EH (cell line): ENCODE measurements around the gene DNAAF9.

Source experiments
- DNase-seq: peaks from one replicate; pipeline ENCODE4 v3.0.0-alpha.2; 2015; ENCODE audit warnings: low read depth

DNAAF9 gene

DNA sequence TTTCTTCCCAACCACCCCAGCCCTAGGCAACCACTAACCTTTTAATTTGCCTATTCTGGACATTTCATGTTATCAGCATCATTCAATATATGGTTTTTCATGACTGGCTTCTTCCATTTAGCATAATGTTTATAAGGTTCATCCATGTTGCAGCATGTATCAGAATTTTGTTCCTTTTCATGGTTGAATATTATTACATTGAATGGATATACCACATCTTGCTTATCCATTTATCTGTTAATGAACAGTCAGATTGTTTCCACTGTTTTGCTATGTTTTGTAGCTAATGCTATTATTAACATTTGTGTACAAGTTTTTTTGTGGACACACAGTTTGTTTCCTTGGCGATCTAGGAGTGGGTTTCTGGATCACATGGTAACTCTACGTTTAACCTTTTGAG is 3.0 kb upstream of the DNAAF9 start:
- no peak for DNase-seq

DNA sequence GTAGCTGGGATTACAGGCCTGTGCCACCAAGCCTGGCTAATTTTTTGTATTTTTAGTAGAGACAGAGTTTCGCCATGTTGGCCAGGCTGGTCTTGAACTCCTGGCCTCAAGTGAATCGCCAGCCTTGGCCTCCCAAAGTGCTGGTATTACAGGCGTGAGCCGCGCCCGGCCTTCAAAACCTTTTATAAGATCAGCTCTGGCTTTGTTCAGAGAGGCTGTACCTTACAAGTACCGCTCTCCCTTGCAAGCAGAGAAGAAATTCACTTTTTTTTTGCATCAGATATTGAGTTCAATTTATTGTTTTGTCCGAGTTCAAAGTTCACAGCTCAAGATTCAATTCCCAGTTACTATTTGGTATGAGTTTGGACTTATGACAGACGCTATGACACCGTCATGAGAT is 1.9 kb upstream of the DNAAF9 start:
- no peak for DNase-seq

DNA sequence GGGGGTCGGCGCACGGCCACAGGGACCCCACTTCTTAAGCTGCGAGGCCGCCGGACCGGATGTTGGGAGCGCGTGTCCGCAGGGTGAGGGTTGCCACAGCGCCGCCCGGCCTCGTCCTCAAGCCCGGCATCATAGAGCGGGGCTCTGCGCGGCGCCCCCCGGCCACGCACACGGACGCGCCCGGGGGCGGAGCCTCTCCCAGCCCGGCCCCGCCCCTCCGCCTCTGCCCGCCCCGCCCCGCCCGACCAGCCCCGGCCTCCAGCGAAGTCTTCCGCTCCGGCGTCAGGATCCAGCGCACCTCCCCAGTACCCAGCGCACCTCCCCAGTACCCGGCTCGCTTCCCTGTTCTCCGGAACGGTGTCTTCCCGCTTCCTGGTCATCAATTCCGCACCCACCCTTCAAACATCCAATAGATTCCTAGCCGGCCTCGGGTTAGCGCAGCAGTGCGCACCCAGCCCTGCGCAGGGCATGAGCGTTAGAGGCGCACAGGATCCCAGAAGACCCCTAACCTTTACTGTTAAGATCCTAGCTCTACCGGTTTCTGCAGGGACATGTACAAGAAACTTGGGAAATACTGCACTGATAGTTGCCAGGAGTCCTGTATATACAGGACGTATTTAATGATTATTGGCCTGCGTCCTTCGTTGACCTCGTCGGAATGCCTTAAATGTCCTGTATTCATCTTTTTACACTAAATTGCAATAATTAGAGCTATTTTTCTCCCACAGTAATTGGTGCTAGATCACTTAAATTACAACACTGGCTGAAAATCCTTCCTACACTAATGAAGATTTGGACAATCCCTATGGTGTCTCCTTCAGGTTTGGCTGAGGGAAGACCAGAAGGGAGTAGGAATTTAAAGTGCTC is 535 bp upstream of the DNAAF9 start:
- peak; percentile 83 for DNase-seq

DNA sequence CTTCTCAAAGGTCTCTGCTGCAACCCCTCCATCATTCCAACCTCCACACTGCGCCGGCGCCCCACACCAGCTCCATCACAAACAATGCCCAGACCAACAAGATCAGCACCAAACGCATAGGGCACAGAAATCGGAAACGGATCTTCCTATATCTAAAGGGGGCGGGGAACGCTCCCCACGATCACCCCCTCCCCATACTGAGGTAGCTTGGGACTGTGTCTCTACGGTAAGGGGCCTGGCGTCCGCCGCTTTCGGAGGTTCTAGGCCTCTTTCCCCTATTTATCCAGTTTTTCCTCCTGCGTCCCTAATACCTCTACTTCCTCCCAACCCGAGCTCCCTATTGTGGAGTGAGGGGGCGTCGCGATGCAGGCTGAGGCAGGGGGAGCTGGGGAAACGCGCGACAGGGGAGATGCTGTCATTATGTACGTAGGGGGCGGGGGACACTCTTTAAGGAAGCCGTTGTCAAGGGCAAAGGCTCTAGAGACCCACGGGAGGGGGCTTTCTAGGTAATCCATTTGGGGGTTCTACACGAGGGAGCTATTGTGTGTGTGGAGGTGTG is 909 bp downstream of the DNAAF9 start:
- DNase-seq = peak; percentile 20

DNA sequence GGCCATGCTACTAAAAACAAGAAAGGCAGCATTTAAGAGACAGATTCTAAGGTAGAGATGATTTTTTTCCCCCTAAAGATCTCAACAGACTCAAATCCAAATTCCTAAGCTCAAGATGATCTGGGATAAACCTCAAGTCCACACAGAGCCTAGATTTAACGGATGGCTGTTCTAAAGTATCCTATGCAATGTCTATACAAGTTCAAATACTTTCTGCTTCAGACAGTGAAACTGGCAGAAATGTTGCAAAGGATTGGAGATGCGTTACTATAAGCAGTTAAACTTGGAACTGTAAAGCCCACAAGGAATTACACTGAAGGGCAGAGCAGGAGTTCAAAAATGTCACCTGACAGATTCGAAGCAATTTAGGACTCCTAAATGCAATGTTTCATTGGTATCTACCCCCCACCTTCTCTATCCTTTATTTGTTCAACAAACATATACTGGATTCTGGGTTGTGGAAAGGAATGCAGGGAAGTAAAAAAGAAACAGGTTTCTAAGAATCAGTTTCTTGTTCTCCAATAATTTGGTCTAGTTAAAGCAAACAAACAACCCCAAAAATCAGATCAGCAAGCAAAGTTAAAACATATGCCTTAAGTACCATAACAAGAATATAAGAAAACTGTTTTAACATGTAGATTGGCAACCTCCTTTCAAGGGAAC is 1.6 kb downstream of the DNAAF9 start:
- no peak for DNase-seq

DNA sequence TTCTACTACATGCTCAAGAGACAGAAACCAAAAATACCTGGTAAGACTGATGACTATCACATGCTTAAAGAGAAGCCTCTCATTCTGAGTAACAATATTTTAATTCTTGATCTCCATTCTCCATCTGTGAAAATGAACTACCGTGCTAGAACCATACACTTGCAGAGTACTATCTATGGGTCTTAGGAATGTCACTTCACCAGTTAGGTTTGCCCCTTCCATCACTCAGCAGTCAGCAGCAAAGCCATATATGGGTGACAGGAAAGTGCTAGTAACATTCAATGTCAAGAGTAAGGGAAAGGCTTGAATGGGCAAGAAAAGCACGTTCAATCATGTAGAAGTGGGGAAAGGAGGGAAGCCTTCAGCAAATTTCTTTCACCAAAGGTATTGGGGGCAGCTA is 2.3 kb downstream of the DNAAF9 start:
- no peak for DNase-seq

DNA sequence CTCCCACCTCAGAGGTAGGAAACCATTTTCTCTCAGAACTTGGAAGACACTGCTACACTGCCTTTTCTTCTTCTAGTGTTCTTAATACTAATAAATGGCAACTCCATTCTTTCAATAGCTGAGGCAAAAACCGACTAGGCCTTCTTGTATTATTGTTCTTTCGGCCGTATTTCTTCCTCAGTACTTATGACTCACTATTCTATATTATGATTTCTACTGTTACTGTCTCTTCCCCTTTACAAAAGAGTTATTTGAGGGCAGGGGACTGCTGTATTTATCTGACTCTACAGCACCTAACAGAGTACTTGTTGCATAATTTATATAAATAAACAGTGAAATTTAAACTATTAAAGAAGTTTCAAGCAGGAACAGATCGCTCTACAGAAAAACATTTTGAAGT is 3.1 kb downstream of the DNAAF9 start:
- no peak for DNase-seq

DNA sequence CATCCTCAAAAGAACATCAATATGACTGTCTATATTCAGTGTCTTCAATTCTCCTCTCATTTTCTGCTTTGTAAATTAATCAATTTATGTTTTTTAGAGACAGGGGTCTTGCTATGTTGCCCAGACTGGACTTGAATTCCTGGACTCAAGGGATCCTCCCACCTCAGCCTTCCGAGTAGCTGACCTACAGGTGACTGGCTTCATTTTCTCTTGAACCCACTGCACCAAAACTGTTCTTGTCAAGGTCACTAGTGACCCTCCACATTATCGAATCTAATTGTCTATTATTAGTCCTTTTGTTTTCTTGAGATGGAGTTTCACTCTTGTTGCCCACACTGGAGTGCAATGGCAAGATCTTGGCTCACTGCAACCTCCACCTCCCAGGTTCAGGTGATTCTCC is 3.7 kb downstream of the DNAAF9 start:
- no peak for DNase-seq

DNA sequence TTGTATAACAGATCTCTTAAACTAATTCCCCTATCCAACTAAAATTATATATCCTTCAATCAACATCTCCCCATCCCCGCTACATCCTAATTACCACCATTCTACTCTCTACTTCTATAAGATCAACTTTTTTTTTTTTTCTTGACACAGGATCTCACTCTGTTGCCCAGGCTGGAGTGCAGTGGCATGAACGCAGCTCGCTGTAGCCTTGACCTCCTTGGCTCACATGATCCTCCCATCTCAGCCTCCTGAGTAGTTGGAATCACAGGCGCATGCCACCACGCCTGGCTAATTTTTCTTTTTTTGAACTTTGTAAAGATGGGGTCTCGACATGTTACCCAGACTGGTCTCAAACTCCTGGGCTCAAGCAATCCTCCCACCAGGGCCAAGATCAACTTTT is 5.0 kb downstream of the DNAAF9 start:
- DNase-seq = no peak

DNA sequence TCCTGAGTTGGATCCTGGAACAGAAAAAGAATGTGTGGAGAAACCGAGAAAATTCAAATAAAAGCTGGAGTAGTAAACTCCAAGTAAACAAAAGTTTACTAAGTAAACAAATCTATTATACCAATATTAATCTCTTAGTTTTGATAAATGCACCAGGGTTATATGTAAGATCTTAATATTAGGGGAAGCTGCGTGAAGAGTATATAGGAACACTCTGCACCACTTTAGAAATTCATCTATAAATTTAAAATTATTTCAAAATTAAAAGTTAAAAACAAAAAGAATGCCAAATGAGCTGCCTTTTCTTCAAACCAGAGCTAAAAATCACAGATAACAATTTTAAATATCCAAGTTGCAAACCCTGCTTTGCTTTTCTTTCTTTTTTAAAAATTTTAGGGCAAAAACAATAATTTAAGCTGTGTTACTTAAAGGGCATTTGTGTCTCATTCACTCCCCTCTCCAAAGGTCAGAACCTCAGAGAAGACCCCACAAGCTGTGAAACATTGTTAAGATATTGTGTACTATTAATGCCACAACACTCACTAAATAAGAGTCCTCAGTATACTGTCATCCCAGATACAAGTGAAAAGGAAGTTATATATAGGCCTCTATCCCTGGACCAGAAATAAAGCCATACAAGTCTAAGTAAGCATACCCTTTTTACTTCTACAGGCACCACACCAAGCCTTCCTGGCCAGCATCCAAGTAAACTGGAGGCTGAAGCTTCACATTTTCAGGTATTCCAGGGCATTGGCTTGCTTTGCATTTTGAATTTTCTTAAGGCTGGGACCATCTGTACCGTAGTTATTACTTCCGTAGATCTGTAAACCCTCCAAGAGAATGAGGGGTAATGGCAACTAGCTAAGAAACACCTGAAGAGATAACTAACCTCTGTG is 7.0 kb downstream of the DNAAF9 start:
- no peak for DNase-seq

DNA sequence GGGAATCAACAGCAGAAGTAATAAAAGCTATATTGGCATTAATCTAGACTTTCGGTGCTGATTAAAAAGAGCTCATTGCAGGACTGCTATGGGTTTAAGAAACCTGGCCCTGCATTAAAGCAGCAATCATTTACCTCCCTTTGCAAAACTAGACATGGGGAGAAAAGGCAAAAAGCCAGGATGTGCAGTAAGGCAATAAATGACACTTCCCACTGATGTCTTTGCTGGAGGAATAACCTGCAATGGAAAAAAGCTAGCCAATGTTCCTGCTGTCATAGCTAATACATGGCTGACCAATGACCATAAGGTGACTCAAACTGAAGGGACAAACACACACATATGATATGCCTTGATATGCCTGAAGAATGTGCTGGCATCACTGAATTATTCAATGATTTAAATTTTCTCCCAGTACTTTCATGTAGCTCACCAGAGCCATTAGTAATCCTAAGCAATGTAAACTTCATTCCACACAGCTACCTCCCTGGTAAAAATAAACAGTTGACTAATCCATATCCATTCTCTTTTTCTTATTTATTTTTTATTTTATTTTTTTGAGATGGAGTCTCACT is 8.7 kb downstream of the DNAAF9 start:
- DNase-seq = peak; percentile 70

DNA sequence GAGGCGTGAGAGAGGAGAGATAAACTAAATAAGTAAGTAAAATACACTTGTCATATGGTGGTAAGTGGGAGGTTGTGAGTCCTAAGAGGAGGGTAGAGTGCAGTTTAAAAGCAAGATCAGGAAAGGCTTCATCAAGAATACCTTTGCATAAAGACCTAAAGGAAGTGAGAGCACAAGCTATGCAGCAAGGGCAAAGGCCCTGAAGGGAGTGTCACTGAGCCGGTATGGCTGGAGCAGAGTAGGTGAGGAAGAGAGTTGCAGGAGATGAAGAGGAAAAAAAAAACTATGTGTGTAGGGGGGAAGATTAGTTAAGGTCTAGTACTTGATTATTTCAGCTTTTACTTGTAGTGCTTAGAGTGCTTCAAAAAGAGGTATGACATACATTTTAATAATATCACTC is 11.0 kb downstream of the DNAAF9 start:
- DNase-seq = no peak

DNA sequence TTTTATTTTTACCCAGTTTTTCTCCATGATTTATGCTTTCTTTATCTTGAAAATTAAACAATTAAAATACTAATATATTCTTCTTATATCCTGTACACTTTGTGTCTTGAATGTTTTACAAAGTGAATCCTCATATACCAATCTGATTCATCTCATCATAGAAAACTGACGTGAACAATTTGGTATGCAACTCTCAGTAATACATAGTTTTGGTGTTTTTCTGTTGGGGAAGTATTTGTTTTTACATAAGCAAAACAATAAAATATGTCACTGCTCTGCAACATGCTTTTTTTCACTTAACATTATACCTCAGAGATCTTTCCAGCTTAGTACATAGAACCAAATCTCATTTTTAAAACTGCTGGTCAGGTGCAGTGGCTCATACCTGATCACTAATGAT is 14.7 kb downstream of the DNAAF9 start:
- no peak for DNase-seq

DNA sequence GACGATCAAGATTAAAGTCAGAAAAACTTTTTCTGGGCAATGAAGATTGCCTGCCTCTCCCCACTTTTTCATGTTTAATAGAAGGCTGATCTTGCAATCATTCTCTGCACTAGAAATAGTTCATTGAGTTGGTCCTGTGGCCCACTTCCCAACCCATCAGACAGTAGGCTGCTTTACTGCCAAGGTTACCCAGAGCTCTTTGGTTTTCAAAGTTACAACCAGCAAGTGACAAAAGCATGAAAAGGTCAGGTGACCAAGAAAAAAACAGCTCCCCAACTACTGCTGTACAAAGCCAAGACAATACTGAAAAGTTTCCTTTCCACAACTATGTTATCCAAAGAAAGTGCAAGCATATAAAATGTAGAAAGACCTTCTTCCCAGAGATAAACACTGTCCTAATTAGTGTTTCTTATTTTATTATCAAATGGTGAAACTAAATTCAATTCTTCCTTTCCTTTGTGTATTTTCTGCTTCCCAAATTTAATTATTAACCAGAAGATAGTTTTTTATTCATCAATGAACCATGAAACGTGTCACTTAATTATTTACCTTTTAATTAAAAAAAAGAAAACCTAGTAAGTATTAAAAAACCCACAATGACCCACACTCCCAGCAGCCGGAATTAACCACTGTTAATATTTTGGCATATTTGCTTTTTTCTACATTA is 16.6 kb downstream of the DNAAF9 start:
- DNase-seq = no peak

DNA sequence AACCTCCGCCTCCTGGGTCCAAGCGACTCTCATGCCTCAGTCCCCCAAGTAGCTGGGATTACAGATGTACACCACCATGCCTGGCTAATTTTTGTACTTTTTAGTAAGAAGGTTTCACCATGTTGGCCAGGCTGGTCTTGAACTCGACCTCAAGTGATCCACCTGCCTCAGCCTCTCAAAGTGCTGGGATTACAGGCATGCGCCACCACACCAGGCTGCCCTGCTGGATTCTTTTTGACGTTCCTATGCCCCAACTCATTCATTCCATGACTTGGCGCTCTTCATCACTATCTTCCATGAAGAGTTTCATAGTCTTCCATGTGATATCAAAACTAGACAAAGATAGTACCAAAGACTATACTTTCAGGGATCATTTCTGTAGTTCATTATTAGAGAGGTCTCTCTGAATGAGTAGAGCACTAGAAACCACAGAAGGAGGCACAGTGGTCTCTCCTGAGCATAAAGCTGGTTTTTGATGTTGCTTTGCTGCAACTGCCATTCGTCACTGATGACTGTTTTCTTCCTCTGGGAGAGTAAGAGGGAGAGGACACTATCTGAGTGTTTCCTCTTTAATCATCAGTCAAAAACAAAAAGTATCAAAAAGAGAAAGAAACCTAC is 23.5 kb downstream of the DNAAF9 start:
- no peak for DNase-seq

DNA sequence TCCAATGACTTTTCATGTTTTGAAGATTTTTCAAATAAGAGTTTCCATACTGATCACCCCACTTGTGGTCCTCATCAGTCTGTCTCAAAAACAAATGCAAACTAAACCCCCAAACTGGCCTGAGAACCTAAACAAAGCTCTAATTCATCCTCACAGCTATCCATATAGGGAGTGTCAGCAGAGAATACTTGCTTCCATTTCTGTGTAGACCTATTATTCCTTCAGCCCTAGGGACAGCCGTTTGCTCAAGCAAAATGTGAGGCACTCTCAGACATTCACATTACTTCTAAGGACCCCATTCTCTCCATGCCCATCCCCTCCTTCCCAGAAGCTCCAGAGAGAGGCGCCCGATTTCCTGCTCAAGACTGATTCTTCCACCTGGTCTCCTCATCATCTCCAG is 24.6 kb downstream of the DNAAF9 start:
- no peak for DNase-seq

DNA sequence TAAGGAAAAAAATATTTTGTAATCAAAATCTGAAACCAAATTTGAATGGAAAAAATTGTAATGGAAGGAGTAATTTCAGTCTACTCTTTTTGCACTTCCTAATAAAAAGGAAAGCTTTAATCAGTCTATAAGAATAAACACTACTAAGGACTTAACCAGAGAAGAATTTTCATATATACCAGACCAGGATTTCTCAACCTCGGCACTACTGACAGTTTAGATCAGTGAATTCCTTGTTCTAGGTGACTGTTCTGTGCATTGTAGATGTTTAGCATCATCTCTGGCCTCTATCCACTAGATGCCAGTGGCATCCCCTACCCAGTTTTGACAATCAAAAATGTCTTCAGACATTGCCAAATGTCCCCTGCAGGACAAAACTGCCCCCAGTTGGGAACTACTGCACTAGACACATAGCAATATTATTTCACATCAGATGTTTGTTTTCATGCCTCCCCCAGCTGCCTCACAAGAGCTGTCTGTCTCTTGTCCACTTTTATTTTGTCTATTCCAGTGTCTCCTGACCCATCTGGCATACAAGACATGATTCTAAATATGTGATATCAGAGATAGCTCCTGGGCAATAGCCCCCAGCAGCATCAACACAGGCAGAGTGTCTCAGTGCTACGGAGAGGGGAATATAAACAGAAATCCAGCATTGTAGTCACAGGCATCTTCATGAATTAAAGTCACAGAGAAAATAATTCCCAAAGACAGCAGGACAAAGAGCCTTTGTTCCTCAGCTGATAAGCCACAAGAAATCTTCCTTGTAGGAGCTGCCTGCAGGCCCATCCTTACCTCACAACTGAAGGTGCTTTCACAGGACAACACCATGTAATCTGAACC is 27.0 kb downstream of the DNAAF9 start:
- no peak for DNase-seq

DNA sequence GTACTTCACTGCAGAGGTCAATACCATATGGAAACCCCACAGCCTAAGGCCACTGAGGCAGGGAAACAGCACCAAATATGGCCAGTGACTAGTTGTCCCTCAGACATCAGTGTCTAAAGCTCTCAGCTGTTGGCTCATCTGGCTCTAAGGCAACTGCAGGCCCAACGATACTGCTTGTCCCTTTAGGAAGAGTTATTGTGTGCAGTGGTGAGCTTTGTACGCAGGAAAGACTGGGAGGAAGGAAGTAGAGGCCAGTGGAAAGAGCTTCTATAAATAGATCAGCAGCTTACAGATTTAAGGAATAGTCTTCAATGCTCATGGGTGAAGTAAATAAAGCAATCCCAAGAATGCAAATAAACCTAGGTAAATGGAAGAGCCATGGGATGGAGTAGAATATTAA is 29.3 kb downstream of the DNAAF9 start:
- DNase-seq = no peak

DNA sequence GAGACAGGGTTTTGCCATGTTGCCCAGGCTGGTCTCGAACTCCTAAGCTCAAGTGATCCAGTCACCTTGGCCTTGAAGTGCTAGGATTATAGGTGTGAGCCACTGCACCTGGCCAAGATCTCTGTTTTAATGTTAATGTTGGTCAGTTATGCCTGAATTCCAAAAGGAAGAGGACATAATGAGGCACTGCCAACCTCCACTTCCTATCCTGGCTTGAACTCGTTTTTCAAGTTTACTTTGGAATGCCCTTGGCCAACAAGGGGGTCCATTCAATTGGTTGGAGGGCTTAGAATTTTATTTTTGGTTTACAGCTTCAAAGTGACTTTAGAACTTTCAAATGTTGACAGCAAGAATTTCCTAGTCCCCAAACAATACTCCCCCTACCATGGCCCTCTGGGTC is 29.8 kb downstream of the DNAAF9 start:
- no peak for DNase-seq

DNA sequence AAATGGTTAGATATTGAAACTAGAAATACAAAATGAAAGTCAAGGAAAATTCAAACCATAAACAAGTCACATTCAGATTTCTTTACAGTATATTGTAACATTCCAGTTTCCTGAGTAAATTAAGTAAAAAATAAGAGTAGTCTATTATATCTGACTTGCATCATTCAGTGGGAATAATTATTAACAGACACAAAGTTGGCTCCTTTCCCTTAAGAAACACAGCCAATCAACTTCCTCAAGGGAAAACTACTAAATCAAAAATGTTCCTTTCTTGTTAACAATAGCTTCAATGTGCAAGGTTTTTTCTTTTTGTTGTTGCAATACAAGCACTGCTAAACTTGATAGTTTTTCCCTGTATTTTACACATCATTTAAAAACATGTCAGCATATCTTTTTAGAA is 33.2 kb downstream of the DNAAF9 start:
- peak; percentile 30 for DNase-seq
